Breast epithelium (tissue), 3 donors: ENCODE measurements around the gene PAPPA.

Experiments used
- POLR2A ChIP-seq: fragments of 450-650 bp; IDR thresholded peaks from one replicate; pipeline ENCODE4 v1.6.1; 2016; ENCODE audit warnings: antibody characterized with exemption, mild to moderate bottlenecking, moderate library complexity
- TF ChIP-seq, protein P1 (sequence below), 3 donors: fragments of 450-650 bp; IDR thresholded peaks; one replicate each; pipeline ENCODE4 v1.5.1; 2016 to 2017; ENCODE audit warnings: antibody characterized with exemption in 3 of 3, mild to moderate bottlenecking in 3 of 3, moderate library complexity in 3 of 3

DNA sequence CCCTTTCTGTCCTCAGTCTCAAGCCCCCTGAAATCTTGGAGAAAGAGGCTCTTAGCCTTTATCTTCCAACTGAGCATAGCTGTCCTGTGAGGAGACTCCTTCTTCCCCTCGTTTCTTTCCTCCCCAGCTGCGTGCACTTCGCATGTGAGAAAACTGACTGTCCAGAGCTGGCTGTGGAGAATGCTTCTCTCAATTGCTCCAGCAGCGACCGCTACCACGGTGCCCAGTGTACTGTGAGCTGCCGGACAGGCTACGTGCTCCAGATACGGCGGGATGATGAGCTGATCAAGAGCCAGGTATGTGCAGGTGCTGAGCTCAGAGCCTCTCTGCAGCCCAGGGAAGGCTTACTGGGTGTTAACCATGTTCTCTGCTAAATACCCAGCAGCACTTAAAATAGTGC lies 190.8 kb downstream of the PAPPA start:
- no peak for TF ChIP-seq POLR2A
- TF ChIP-seq, protein P1, sequence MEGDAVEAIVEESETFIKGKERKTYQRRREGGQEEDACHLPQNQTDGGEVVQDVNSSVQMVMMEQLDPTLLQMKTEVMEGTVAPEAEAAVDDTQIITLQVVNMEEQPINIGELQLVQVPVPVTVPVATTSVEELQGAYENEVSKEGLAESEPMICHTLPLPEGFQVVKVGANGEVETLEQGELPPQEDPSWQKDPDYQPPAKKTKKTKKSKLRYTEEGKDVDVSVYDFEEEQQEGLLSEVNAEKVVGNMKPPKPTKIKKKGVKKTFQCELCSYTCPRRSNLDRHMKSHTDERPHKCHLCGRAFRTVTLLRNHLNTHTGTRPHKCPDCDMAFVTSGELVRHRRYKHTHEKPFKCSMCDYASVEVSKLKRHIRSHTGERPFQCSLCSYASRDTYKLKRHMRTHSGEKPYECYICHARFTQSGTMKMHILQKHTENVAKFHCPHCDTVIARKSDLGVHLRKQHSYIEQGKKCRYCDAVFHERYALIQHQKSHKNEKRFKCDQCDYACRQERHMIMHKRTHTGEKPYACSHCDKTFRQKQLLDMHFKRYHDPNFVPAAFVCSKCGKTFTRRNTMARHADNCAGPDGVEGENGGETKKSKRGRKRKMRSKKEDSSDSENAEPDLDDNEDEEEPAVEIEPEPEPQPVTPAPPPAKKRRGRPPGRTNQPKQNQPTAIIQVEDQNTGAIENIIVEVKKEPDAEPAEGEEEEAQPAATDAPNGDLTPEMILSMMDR (IDR thresholded peaks at IDR 0.05) = no peak
